CD4-positive, alpha-beta T cell (primary cell): ENCODE results near the gene EMP1. TPM values are rescaled to one million over a fixed set of nuclear protein-coding genes. Genes with fewer than 3 reads are reported as not detected.
"Not testable (repeated sequence)": the region's sequence is repeated elsewhere in the genome, so short reads cannot be mapped to it uniquely, and the experiment has no call there.

Experiments
- ATAC-seq: fragments of 200-7000 bp; cut with Tn5 transposase; one replicate; pipeline ENCODE4 v1.10.0; 2022; ENCODE audit warnings: mild to moderate bottlenecking; ENCODE audit not compliant: poor library complexity
- CTCF ChIA-PET: fragments of 350-600 bp; sonication (Branson Sonifier 250); formaldehyde crosslinking; loops from one replicate; lab custom pipeline; 2021; ENCODE audit warnings: antibody characterized with exemption, inconsistent platforms; lab: Charles Lee
- POLR2A ChIA-PET: fragments of 350-600 bp; sonication (Branson Sonifier 250); formaldehyde crosslinking; loops from one replicate; lab custom pipeline; 2021; ENCODE audit warnings: antibody characterized with exemption, inconsistent platforms; lab: Charles Lee
- DNase-seq, 14 experiments: peaks; one replicate each; pipeline ENCODE4 v3.0.0-alpha.2; 2013 to 2020; ENCODE audit warnings: mixed read lengths in 2 of 14
- H3K27ac ChIP-seq, 2 donors: one replicate each; pipeline versions ENCODE4 v1.5.1 to v1.7.0; 2013; ENCODE audit warnings: low read length in 2 of 2, low read depth in 1 of 2, mild to moderate bottlenecking in 1 of 2
- H3K27me3 ChIP-seq, 2 experiments: 1 replicate in 1 of 2; 2 replicates in 1 of 2; pipeline versions ENCODE4 v1.6.1 to v1.7.0; 2013; ENCODE audit warnings: low read length in 2 of 2, control low read depth in 1 of 2, mild to moderate bottlenecking in 1 of 2, moderate library complexity in 1 of 2; ENCODE audit not compliant: insufficient read depth in 2 of 2, control insufficient read depth in 1 of 2
- H3K36me3 ChIP-seq: one replicate; pipeline ENCODE4 v1.6.1; 2013; ENCODE audit warnings: low read length, control low read depth; ENCODE audit not compliant: insufficient read depth
- H3K4me1 ChIP-seq: one replicate; pipeline ENCODE4 v1.6.1; 2013; ENCODE audit warnings: low read length, control low read depth; ENCODE audit not compliant: insufficient read depth
- H3K4me3 ChIP-seq: one replicate; pipeline ENCODE4 v1.5.1; 2013; ENCODE audit warnings: mild to moderate bottlenecking, low read length, moderate library complexity
- H3K9me3 ChIP-seq, 2 experiments: 1 replicate in 1 of 2; 2 replicates in 1 of 2; pipeline versions ENCODE4 v1.6.1 to v1.7.0; 2013; ENCODE audit warnings: low read length in 2 of 2, mild to moderate bottlenecking in 2 of 2, control low read depth in 1 of 2, moderate library complexity in 1 of 2; ENCODE audit not compliant: control insufficient read depth in 1 of 2, insufficient read depth in 1 of 2
- H3K27ac Mint-ChIP-seq: one replicate; pipeline ENCODE4 v1.8.0; 2020; ENCODE audit warnings: mixed read lengths
- H3K27me3 Mint-ChIP-seq: one replicate; pipeline ENCODE4 v1.8.0; 2021; ENCODE audit warnings: mixed read lengths
- H3K36me3 Mint-ChIP-seq: one replicate; pipeline ENCODE4 v1.8.0; 2021; ENCODE audit warnings: low read depth, mixed read lengths
- H3K4me1 Mint-ChIP-seq: one replicate; pipeline ENCODE4 v1.8.0; 2021; ENCODE audit warnings: low read depth, mixed read lengths
- H3K4me3 Mint-ChIP-seq: one replicate; pipeline ENCODE4 v1.8.0; 2020; ENCODE audit warnings: mild to moderate bottlenecking, mixed read lengths
- H3K9me3 Mint-ChIP-seq: one replicate; pipeline ENCODE4 v1.8.0; 2020; ENCODE audit warnings: mixed read lengths
- intact Hi-C, 2 experiments: fragments of 100-400 bp; cut with DNase I in 1 of 2; cut with micrococcal nuclease in 1 of 2; formaldehyde crosslinking; loops; one replicate each; pipeline versions ENCODE4 v1.15.1 to v1.9.0; 2023 to 2025; cut with DNase I, micrococcal nuclease
- total RNA-seq, 174 experiments: library from RNA in 2 of 174; stranded (reverse) in 2 of 174; gene quantifications; one replicate each; pipeline ENCODE4 v1.2.3 and lab custom pipeline; 2021 to 2026
- TF ChIP-seq, protein P1 (sequence below): fragments of 200-600 bp; IDR thresholded peaks from one replicate; pipeline ENCODE4 v1.8.0; 2022; ENCODE audit warnings: antibody characterized with exemption, mild to moderate bottlenecking

The EMP1 gene
- total RNA-seq, 2 experiments from 2014 or later: 9.0 to 9.1 TPM

DNA sequence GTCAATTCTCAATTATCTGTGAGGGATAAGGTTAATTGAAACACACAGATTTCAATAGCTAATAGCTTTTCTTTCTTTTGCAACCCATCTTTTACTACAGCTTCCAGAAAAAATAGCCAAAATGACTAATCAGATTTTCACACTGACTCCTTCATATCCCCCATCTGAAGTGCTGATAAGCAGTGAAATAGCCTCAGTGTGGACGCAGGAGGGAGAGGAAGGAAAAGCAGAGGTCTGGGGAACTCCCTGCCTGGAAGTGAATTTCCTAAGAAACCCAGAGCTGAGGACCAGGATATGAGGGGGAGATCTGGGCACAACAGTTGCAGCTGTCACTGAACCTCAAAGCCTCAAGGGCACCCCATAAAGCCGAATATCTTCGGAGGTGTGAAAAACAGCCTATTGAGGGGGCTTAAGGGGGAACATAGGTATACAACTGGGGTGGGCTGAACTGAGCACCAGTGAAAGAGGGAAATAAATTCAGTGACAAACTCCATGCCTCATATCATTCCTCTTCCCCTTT is 60.9 kb downstream of the EMP1 start:
- H3K4me1 ChIP-seq: peaks cover 6% of the 10 kb centered on the region
- no peaks in the 10 kb centered on the region for H3K9me3 ChIP-seq
- H3K27ac ChIP-seq: no peak overlapping the region
- Mint-ChIP-seq H3K27me3 (peaks cover 5% of the 10 kb centered on the region), H3K27ac (no peak overlapping the region), H3K9me3 (no peaks in the 10 kb centered on the region), H3K36me3 (no peaks in the 10 kb centered on the region), H3K4me1 (peaks cover 6% of the 10 kb centered on the region), H3K4me3 (no peak overlapping the region)
- intact Hi-C loops: no loop called here
- POLR2A ChIA-PET: no interaction called here
- CTCF ChIA-PET: no interaction called here
- H3K27me3 ChIP-seq: peaks cover 0 to 3% of the 10 kb centered on the region in 2 experiments
- ATAC-seq: no peak
- H3K4me3 ChIP-seq: no peak overlapping the region
- no peak for DNase-seq
- H3K36me3 ChIP-seq: no peaks in the 10 kb centered on the region
- TF ChIP-seq, protein P1, sequence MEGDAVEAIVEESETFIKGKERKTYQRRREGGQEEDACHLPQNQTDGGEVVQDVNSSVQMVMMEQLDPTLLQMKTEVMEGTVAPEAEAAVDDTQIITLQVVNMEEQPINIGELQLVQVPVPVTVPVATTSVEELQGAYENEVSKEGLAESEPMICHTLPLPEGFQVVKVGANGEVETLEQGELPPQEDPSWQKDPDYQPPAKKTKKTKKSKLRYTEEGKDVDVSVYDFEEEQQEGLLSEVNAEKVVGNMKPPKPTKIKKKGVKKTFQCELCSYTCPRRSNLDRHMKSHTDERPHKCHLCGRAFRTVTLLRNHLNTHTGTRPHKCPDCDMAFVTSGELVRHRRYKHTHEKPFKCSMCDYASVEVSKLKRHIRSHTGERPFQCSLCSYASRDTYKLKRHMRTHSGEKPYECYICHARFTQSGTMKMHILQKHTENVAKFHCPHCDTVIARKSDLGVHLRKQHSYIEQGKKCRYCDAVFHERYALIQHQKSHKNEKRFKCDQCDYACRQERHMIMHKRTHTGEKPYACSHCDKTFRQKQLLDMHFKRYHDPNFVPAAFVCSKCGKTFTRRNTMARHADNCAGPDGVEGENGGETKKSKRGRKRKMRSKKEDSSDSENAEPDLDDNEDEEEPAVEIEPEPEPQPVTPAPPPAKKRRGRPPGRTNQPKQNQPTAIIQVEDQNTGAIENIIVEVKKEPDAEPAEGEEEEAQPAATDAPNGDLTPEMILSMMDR: no peak

DNA sequence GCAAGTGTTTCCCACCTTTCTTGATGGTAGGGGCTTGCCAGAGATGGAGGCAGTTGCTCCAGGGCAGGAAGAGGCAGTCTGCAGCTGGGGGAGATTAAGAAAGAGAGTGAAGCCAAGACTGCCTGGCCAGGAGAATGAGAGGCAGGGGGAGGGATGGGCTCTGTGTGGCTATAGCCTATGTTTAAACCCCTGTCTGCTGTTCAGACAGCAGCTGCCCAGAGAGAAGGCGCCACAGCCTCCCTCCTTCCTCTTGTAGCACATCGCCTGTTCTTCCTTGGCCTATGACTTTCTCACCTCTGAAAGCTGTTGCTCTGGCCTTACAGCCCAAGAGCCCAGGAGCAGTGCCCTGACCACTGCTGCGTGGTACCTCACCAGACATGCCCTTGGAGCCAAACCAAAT is 61.7 kb downstream of the EMP1 start:
- no peak overlapping the region for H3K27ac Mint-ChIP-seq
- POLR2A ChIA-PET: no interaction called here

DNA sequence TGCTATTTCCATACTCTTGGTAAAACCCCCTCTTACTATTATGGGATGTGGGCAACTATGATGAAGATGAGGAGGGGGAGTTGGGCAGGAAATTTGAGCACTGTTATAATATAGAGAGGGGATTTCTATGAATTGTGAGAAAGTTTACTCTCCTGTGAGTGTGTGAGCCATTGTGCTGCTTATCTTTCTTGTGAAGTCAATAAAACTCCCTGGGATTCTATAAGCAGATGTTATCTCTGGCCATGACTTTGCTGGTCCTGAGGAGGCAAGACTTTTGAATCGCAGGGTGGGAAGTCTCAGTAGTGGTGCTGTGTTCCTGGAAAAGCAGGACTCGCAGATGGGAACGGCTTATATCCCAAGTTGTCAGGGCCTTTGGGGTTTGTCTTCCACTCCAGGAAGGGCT is 62.2 kb downstream of the EMP1 start:
- Mint-ChIP-seq H3K27ac (no peak overlapping the region), H3K4me1 (peaks cover 6% of the 10 kb centered on the region), H3K4me3 (no peak overlapping the region), H3K9me3 (no peaks in the 10 kb centered on the region), H3K36me3 (no peaks in the 10 kb centered on the region), H3K27me3 (peaks cover 7% of the 10 kb centered on the region)
- intact Hi-C loops: no loop called here
- ATAC-seq (no peak), DNase-seq (no peak)
- H3K4me3 ChIP-seq: no peak overlapping the region
- ChIA-PET POLR2A (no interaction called here), CTCF (no interaction called here)
- TF ChIP-seq, protein P1: no peak
- H3K36me3 ChIP-seq: no peaks in the 10 kb centered on the region
- H3K4me1 ChIP-seq: peaks cover 6% of the 10 kb centered on the region
- no peaks in the 10 kb centered on the region for H3K9me3 ChIP-seq
- H3K27ac ChIP-seq: no peak overlapping the region
- peaks cover 0 to 3% of the 10 kb centered on the region in 2 experiments for H3K27me3 ChIP-seq

More for the DNA sequence above, 61.7 kb downstream of the EMP1 start:
- Histone ChIP-seq H3K36me3 (no peaks in the 10 kb centered on the region), H3K27ac (no peak overlapping the region), H3K9me3 (no peaks in the 10 kb centered on the region), H3K4me1 (peaks cover 6% of the 10 kb centered on the region), H3K27me3 (peaks cover 0 to 3% of the 10 kb centered on the region in 2 experiments), H3K4me3 (no peak overlapping the region)
- peaks cover 6% of the 10 kb centered on the region for H3K4me1 Mint-ChIP-seq
- no peaks in the 10 kb centered on the region for H3K36me3 Mint-ChIP-seq
- intact Hi-C loops: no loop called here
- DNase-seq: no peak
- CTCF ChIA-PET: no interaction called here
- H3K9me3 Mint-ChIP-seq: no peaks in the 10 kb centered on the region
- no peak for ATAC-seq
- H3K4me3 Mint-ChIP-seq: no peak overlapping the region
- TF ChIP-seq, protein P1: no peak
- peaks cover 5% of the 10 kb centered on the region for H3K27me3 Mint-ChIP-seq

DNA sequence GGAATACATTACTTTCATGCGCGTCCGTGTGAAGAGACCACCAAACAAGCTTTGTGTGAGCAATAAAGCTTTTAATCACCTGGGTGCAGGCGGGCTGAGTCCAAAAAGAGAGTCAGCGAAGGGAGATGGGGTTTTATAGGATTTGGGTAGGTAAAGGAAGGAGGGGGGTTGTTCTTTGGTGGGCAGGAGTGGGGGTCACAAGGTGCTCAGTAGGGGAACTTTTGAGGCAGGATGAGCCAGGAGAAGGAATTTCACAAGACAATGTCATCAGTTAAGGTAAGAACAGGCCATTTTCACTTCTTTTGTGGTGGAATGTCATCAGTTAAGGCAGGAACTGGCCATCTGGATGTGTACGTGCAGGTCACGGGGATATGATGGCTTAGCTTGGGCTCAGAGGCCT is 63.1 kb downstream of the EMP1 start:
- H3K36me3 ChIP-seq, H3K4me1 ChIP-seq, H3K27ac ChIP-seq, ATAC-seq, intact Hi-C loops, POLR2A ChIA-PET, H3K4me3 Mint-ChIP-seq, H3K27me3 ChIP-seq, H3K9me3 ChIP-seq, DNase-seq, H3K36me3 Mint-ChIP-seq, H3K27ac Mint-ChIP-seq, H3K4me3 ChIP-seq, CTCF ChIA-PET, H3K4me1 Mint-ChIP-seq, H3K9me3 Mint-ChIP-seq: not testable (repeated sequence)
- H3K27me3 Mint-ChIP-seq: peaks cover 11% of the 10 kb centered on the region

DNA sequence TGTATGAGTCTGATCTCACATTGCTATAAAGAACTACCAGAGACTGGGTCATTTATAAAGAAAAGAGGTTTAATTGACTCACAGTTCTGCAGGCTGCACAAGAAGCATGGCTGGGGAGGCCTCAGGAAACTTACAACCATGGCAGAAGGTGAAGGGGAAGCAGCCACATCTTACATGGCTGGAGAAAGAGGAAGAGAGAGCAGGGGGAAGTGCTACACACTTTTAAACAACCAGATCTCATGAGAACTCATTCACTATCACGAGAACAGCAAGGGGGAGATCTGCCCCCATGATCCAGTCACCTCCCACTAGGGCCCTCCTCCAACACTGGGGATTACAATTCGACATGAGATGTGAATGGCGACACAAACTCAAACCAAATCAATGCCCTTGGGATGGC is 71.3 kb downstream of the EMP1 start:
- intact Hi-C loops, H3K4me1 ChIP-seq, H3K4me3 ChIP-seq, H3K9me3 Mint-ChIP-seq, H3K9me3 ChIP-seq, ATAC-seq, H3K27me3 ChIP-seq, H3K4me3 Mint-ChIP-seq, H3K36me3 ChIP-seq, H3K4me1 Mint-ChIP-seq, H3K27ac ChIP-seq, DNase-seq, H3K27ac Mint-ChIP-seq, POLR2A ChIA-PET, H3K36me3 Mint-ChIP-seq: not testable (repeated sequence)
- CTCF ChIA-PET: interaction anchor here (1.2 to 1.8 kb wide), 2 partner anchors 11 to 12 kb away, joined by 4 to 7 read pairs; no protein-coding TSS in a partner anchor
- peaks cover 26% of the 10 kb centered on the region for H3K27me3 Mint-ChIP-seq
